GM18517 (cell line): ENCODE results near the gene GRIK4.

ENCODE experiments used
- ATAC-seq: cut with Tn5 transposase; IDR thresholded peaks from one replicate; pipeline ENCODE4 v1.9.1; 2021; ENCODE audit warnings: mild to moderate bottlenecking, moderate library complexity; ENCODE audit not compliant: unreplicated experiment

Gene GRIK4

DNA sequence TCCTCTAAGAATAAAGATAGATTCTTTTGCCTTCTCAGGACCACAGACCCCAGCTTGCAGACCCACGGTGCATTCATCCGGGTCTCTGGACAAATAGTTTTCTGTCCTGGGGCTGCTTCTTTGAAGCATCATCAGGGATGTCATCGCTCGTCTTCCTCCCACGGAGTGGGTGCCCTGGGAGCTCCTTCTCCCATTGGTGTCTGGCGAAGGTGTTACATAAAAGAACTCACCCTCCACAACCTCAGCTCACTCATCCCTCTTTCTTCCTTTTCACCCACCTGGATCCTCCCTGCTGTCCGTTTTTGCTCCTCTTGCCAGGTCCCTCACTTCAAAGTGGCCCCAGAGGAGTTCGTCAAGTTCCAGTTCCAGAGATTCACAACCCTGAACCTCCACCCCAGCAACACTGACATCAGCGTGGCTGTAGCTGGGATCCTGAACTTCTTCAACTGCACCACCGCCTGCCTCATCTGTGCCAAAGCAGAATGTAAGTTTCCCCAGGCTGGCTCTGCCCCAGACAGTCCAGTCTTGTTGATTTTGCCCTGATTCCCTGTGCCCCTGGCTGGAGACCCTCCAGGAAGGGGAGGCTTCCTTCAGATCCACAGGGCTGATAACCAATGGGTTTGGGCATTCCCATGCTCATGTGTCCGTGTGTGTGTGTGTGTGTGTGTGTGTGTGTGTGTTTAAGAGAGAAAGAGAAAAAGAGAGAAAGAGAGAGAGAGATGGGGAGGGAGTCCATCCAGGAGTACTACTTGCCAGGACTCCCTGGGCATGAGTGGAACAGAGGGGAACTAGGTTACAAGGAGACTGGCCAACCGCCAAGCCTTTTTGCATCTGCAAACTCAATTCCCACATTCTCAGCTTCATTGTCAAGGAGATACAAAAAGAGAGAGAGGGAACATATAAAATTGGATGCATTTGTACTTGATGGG, 308.2 kb downstream of the GRIK4 start:
- no peak for ATAC-seq

DNA sequence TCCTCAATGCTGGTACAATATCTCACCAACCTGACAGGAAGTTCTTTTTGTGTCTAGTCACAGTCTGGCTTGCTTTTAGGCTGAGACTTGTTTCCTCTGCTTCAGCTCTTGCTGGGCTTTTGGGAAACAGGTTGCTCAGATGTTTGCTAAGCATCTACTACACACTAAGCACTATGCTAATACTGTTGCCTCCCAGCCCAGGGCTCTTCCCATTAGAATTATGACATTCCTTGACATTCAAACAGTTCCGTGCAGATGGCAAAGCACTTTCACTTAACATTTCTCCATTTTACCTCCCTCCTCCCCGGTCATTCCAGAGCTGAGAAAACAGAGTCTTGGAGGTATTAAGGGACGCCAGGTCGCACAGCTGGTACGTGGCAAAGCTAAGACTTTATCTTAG, 311.6 kb downstream of the GRIK4 start:
- no peak for ATAC-seq

DNA sequence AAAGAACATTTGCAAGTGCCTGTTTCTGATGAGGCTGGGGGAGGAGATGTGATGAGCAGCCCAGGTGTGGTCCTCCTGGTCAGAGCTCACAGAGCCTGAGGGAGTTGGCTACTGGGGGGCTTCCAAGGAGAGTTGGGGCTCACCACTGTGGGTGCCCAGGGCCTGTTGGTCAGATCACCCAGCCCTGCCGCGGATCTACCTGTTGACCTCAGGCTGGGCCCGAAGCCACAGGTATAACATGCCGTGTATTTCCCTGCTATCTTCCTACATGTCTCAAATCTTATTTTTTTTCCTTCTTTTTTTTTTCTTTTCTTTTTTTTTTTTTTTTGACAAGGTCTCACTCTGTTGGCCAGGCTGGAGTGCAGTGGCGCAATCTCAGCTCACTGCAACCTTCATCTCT, 312.7 kb downstream of the GRIK4 start:
- ATAC-seq = no peak

DNA sequence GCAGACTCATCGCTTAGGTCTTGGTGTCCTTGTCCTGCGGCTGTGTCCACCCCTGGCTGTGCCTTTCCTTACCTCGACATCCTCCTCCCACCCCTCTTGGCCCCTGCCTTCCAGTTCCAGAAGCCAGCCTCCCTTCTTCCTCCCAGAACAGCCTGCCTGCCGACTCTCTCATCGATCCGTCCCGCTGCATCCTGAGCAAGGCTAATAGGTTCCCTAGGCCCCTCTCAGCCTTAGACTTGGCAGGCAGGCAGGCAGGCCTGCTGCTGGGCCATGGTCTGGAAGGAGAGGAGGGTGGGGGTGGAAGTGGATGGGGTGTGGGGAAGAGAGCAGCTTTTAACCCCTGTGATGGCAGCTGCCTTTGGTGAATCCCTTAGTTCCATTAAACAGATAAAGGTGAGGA, 315.6 kb downstream of the GRIK4 start:
- ATAC-seq = no peak

- ATAC-seq = no peak
These were observed 316.3 kb downstream of the GRIK4 start for GRCh38 chr11:120827820-120828219.

- ATAC-seq = no peak
These were observed 317.3 kb downstream of the GRIK4 start for GRCh38 chr11:120828847-120829246.

- no peak for ATAC-seq
These were observed 318.6 kb downstream of the GRIK4 start for GRCh38 chr11:120830085-120830620.

DNA sequence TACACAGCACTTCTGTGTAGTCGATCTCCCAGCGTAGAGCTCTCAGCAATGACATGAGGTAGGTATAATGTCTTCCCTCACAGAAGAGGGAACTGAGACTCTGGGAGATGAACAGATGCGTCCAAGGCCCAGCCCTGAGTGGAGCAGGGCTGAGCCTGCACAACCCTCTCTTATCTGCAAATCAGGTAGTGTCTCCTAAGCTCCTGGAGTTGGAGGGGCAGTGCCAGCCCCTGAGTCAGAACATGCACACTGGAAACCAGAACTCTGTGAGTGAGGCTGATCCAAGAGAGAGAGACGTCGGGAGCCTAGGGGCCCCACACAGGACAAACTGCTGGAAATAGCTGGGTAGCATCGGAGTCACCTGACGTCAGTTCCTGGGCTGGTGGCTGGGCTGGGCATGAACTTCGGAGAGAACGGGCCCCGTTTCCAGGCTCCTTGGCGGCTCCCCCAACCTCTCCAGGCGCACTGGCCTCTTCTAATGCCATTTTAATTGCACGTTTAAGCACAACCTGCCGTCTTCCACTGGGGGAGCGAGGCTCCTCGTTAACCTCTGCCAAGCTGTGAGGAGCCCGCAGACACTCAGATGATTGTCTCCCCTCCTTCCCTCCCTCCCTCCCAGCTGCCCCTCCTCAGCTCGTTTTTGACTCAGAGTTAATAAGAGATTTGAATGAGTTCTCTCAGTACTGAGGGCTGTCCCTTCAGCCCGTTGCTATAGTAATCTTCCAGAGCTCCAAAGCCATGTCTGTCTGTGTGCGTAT, 321.1 kb downstream of the GRIK4 start:
- no peak for ATAC-seq

- no peak for ATAC-seq
These were observed 323.2 kb downstream of the GRIK4 start for GRCh38 chr11:120834686-120835210.

DNA sequence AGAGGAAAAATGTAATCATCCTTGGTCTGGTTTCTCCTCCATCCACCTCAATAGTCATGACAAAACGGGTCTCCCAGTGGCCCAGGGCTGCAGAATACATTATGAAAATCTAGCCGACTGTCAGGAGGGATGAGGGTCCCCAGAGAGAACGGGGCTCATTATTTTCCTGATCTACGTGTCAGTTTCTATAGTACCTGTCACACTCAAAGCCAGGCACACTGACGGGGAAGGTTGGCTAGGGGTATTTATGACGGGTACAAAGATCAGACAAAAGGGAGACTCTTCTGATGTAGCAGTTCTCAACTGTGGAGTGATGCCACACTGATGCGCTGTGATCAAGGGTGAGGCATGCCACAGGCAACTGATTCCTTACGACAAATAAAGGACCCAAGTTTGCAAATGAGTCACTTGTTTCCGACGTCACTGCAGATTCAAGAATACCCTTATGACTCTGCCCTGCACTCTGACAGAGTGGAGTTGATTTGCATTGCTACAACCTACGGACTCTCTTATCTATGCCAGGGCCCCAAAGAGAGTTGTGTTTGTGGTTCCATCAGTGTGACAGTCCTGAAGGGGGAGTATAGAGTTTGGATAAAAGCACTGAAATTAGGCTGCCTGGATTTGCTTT, 324.2 kb downstream of the GRIK4 start:
- ATAC-seq = peak; percentile 96

- no peak for ATAC-seq
These were observed 326.1 kb downstream of the GRIK4 start for GRCh38 chr11:120837696-120838095.

DNA sequence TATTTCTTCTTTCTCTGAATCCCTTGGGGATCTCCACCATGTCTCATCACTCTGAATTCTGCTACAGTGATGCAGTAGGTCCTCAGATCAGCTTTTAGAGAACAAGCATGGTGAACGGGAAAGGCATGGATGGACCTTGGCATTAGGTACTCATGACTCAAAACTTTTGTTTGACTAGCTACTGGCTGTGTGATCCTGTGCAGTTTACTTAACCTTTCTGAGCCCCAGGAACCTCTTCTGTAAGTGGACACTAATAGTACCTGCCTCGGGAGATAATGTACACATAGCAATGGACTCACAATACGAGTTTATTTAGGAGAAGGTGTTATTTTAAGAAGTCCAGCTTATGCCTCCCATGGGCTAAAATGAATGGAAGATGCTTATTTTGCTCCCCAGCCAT, 327.7 kb downstream of the GRIK4 start:
- ATAC-seq = no peak

- no peak for ATAC-seq
These were observed 328.4 kb downstream of the GRIK4 start for GRCh38 chr11:120839846-120840402.

GRCh38 chr11:120840661-120841060, 329.1 kb downstream of the GRIK4 start:
- no peak for ATAC-seq

DNA sequence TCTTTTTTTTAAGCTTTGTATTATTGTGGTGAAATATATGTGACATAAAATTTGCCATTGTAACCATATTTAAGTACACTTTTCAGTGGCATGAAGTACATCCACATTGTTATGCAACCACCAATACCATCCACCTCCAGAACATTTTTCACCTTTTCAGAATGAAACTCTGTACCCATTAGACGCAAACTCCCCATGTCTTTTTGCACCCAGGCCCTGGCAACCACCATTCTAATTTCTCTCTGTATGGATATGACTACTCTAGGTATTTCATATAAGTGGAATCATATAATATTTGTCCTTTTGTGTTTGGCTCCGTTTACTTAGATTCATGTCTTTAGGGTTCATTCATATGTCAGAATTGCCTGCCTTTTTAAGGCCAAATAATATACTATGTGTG, 329.5 kb downstream of the GRIK4 start:
- no peak for ATAC-seq

DNA sequence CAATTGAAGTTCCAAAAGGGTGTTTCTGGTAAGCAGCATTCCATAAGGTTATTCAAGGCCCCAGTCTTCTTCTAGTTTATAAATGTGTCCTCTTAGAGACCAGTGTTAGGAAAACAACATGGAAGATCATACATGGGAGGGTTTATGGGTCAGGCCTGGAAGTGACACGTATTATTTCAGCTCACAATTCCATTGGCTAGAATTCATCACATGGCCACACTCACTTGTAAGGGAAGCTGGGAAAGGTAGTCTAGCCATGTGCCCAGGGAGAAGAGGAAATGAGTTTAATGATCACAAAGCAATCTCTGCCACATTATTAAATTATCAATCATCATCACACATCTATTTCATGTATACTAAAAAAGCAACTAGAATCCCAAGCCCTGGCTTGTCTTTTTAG, 330.6 kb downstream of the GRIK4 start:
- ATAC-seq = no peak

DNA sequence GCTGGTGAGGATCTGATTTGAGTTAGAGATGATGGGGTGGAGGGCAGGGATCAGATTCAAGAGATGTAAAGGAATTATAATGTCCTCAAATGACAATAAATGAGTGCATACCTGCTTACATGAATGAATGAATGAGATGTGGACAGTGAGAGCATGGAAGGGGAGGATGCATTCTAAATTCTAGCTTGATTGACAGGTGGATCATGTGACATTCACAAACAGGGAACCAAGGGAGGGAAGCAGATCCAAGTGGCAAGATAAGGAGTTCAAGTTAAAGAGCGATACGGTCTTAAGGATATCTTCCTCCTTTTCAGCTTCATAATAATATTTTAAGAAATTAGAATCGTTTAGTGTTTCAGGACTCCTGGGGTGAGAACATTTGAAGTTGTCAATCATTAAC, 341.9 kb downstream of the GRIK4 start:
- ATAC-seq = no peak

- ATAC-seq = no peak
These were observed 343.4 kb downstream of the GRIK4 start for GRCh38 chr11:120854988-120855387.

DNA sequence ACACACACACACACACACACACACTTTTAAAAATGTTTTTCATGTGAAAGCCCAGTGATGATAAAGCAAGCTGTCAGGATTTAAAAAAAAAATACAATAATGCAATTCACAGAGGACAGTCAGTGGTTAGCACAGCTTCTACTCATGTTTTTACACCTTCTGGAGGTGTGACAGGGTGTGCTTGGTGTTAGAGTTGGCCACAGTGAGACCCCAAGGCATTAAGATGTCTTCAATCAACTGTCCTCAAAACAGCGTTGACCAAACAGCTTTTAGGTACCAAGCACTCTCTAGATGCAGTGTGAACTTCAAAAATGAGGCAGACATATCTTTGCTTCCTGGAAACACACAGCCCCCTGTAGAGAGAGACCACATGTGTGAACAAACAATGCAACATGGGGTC, 346.0 kb downstream of the GRIK4 start:
- no peak for ATAC-seq

- no peak for ATAC-seq
These were observed 347.2 kb downstream of the GRIK4 start for GRCh38 chr11:120858740-120859139.
